A673 (cell line): ENCODE data around the gene LDB2.

Experiments
- CTCF ChIP-seq: fragments of 300-800, 200-600 bp; sonication (generic); conservative IDR thresholded peaks from 2 replicates; pipeline ENCODE4 v1.5.1; 2017; ENCODE audit warnings: low read depth, mild to moderate bottlenecking, antibody characterized with exemption, low read length, moderate library complexity, mixed read lengths
- EZH2 ChIP-seq: fragments of 200-600 bp; sonication (generic); IDR thresholded peaks from 2 replicates; pipeline ENCODE4 v1.6.1; 2017; ENCODE audit warnings: borderline replicate concordance, low read depth, mild to moderate bottlenecking, mixed read lengths, antibody characterized with exemption, low read length; ENCODE audit not compliant: poor library complexity, severe bottlenecking

GRCh38 chr4:16579866-16580265 lies 318.6 kb downstream of the LDB2 start:
- TF ChIP-seq CTCF (no peak), EZH2 (no peak)
